AG10803 (cell line): ENCODE results near the gene PDE6C.
"Not testable (repeated sequence)": the region's sequence is repeated elsewhere in the genome, so short reads cannot be mapped to it uniquely, and the experiment has no call there.

Experiments
- DNase-seq: peaks from one replicate; pipeline ENCODE4 v3.0.0; 2010; ENCODE audit warnings: low read depth
- H3K4me3 ChIP-seq: 2 replicates; pipeline ENCODE4 v1.5.1; 2011; ENCODE audit warnings: mild to moderate bottlenecking, low read length, control low read depth
- CTCF ChIP-seq: conservative IDR thresholded peaks from 2 replicates; pipeline ENCODE4 v1.5.1; 2011; ENCODE audit warnings: mild to moderate bottlenecking, low read length, control low read depth, inconsistent platforms

The PDE6C gene

GRCh38 chr10:93678386-93678785 is 66.0 kb downstream of the PDE6C start:
- no peak overlapping the region for H3K4me3 ChIP-seq
- DNase-seq: no peak
- TF ChIP-seq CTCF: no peak

GRCh38 chr10:93678805-93679587 is 66.7 kb downstream of the PDE6C start:
- DNase-seq: no peak
- TF ChIP-seq CTCF: no peak
- H3K4me3 ChIP-seq: no peak overlapping the region

DNA sequence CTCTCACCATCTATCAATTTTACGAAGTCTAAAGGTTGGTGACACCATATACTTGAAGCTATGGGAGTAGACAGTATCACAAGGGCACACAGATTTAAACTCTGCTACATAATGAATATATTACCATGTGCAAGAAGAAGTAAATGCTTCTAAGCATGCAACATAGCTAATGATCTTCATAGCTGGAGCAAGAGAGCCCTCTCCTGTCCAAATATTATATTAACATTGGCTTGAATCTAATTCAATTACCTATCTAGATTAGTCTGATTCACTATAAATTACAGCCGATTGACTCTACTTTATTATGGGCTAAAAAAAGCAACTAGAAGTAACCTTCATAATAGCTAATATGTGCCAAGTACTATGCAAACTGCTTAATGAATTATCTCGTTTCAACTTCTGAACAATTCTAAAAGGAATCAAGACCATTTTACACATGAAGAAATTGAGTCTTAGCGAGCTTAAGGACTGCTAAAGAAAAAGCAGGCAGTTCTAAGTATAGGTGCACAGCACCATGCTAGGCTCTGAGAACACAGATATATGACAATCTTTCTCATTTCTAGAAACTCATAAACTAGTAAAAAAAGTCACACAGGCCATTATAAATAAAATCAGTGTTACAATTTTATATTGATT is 68.2 kb downstream of the PDE6C start:
- peak; percentile 24 for DNase-seq
- peak; percentile 49 for TF ChIP-seq CTCF
- no peak overlapping the region for H3K4me3 ChIP-seq

DNA sequence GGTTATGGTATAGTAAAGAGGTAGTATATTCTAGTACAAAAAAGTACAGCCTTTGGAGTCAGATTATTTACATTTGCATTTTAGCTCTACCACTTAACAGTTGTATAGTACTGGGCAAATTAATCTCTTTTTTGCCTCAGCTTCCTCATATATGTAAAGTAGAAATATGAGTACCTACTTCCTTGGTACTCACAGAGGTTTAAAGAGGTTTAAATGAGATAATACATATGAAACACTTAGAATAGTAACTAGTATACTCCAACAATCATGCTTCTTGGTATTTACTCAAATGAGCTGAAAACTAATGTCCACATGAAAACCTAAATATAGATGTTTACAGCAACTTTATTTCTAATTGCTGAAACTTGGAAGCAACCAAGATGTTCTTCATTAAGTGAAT is 75.4 kb downstream of the PDE6C start:
- no peak for TF ChIP-seq CTCF
- no peak overlapping the region for H3K4me3 ChIP-seq
- no peak for DNase-seq

- no peak for DNase-seq
- no peak overlapping the region for H3K4me3 ChIP-seq
- TF ChIP-seq CTCF: no peak
These were observed 83.4 kb downstream of the PDE6C start for GRCh38 chr10:93695740-93696139.

DNA sequence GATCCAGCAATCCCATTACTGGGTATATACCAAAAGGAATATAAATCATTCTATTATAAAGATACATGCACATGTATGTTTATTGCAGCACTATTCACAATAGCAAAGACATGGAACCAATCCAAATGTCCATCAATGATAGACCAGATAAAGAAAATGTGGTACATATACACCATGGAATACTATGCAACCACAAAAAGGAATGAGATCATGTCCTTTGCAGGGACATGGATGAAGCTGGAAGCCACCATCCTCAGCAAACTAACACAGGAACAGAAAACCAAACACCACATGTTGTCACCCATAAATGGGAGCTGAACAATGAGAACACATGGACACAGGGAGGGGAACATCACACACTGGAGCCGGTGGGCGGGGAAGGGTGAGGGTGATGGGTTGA is 84.2 kb downstream of the PDE6C start:
- H3K4me3 ChIP-seq, DNase-seq: not testable (repeated sequence)

DNA sequence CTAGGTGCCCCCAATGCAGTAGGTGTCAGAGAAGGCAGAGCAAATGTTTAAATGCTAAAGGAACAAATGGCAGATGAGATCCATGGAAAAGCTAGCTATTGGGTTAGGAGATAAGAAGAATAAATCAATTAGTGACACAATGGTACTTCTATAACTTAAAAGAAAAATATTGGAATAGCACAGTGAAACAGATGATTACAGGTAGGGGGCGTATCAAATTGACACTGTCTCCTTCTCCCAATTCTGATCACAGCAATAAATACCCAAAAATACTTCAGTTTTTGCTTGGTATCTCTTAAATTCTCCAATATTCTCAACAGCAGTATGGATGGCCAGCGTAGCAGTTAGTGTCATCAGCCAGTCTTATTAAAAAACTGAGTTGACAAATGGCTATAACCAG is 84.9 kb downstream of the PDE6C start:
- H3K4me3 ChIP-seq: no peak overlapping the region
- no peak for DNase-seq
- TF ChIP-seq CTCF: no peak
